Neural cell (in vitro differentiated cells): ENCODE measurements around the gene LEF1. TPM values are rescaled to one million over a fixed set of nuclear protein-coding genes. Genes with fewer than 3 reads are reported as not detected.

Experiments used
- H2AFZ ChIP-seq: fragments of 200-600, 300-800 bp; sonication (generic), shearing (Covaris generic); 2 replicates; pipeline ENCODE4 v1.6.0; 2014; ENCODE audit warnings: low read depth, mild to moderate bottlenecking, antibody characterized with exemption, low read length, moderate library complexity
- H3F3A ChIP-seq: fragments of 200-600 bp; shearing (Covaris generic); 2 replicates; pipeline ENCODE4 v1.6.1; 2016; ENCODE audit warnings: mild to moderate bottlenecking, moderate library complexity, mixed read lengths, antibody characterized with exemption, low read length; ENCODE audit not compliant: insufficient read depth, poor library complexity, severe bottlenecking
- H3K27ac ChIP-seq: fragments of 200-600, 300-800 bp; sonication (generic), shearing (Covaris generic); 2 replicates; pipeline ENCODE4 v1.5.1; 2014; ENCODE audit warnings: mild to moderate bottlenecking, low read length, moderate library complexity
- H3K27me3 ChIP-seq: fragments of 300-800, 200-600 bp; sonication (generic), shearing (Covaris generic); 2 replicates; pipeline ENCODE4 v1.6.0; 2014; ENCODE audit warnings: mild to moderate bottlenecking, low read depth, low read length, moderate library complexity; ENCODE audit not compliant: insufficient read depth
- H3K36me3 ChIP-seq: fragments of 300-800, 200-600 bp; sonication (generic), shearing (Covaris generic); 2 replicates; pipeline ENCODE4 v1.5.1; 2014; ENCODE audit warnings: mild to moderate bottlenecking, antibody characterized with exemption, low read length, moderate library complexity; ENCODE audit not compliant: insufficient read depth
- H3K4me2 ChIP-seq: fragments of 300-800, 200-600 bp; sonication (generic), shearing (Covaris generic); 2 replicates; pipeline ENCODE4 v1.6.0; 2014; ENCODE audit warnings: mild to moderate bottlenecking, low read length
- H3K4me3 ChIP-seq: fragments of 300-800, 200-600 bp; sonication (generic), shearing (Covaris generic); 2 replicates; pipeline ENCODE4 v1.5.1; 2014; ENCODE audit warnings: mild to moderate bottlenecking, low read length, moderate library complexity
- H3K79me2 ChIP-seq: fragments of 200-600 bp; shearing (Covaris generic); replicated peaks from 2 replicates; pipeline ENCODE4 v1.6.0; 2014; ENCODE audit warnings: mild to moderate bottlenecking, low read length, moderate library complexity; ENCODE audit not compliant: insufficient read depth
- H3K9ac ChIP-seq: fragments of 300-800, 200-600 bp; sonication (generic), shearing (Covaris generic); 2 replicates; pipeline ENCODE4 v1.6.1; 2016; ENCODE audit warnings: mild to moderate bottlenecking, low read length, mixed read lengths
- H3K9me2 ChIP-seq: fragments of 200-600 bp; shearing (Covaris generic); 2 replicates; pipeline ENCODE4 v1.6.1; 2016; ENCODE audit warnings: mild to moderate bottlenecking, low read length, mixed read lengths; ENCODE audit not compliant: insufficient read depth
- H3K9me3 ChIP-seq: fragments of 200-600, 300-800 bp; sonication (generic), shearing (Covaris generic); 2 replicates; pipeline ENCODE4 v1.6.1; 2016; ENCODE audit warnings: mild to moderate bottlenecking, mixed run types, low read length, moderate library complexity, mixed read lengths
- H4K20me1 ChIP-seq: fragments of 200-600 bp; shearing (Covaris generic); 2 replicates; pipeline ENCODE4 v1.6.1; 2016; ENCODE audit warnings: mild to moderate bottlenecking, mixed run types; ENCODE audit not compliant: insufficient read depth
- CTCF ChIP-seq: fragments of 450-650 bp; IDR thresholded peaks from 2 replicates; pipeline ENCODE4 v1.5.1; 2014; ENCODE audit warnings: antibody characterized with exemption, mild to moderate bottlenecking, moderate library complexity; ENCODE audit not compliant: poor library complexity, severe bottlenecking
- EP300 ChIP-seq: fragments of 450-650 bp; conservative IDR thresholded peaks from 2 replicates; pipeline ENCODE4 v1.6.1; 2014; ENCODE audit warnings: antibody characterized with exemption, mild to moderate bottlenecking, moderate library complexity; ENCODE audit not compliant: poor library complexity, severe bottlenecking
- EZH2 ChIP-seq: fragments of 200-600, 300-800 bp; shearing (Covaris generic), sonication (generic); IDR thresholded peaks from 2 replicates; pipeline ENCODE4 v1.6.1; 2014; ENCODE audit warnings: antibody characterized with exemption, low read length, borderline replicate concordance, mild to moderate bottlenecking; ENCODE audit not compliant: insufficient read depth, poor library complexity, severe bottlenecking
- MXI1 ChIP-seq: fragments of 450-650 bp; conservative IDR thresholded peaks from 2 replicates; pipeline ENCODE4 v1.6.1; 2014; ENCODE audit warnings: antibody characterized with exemption, mild to moderate bottlenecking; ENCODE audit not compliant: poor library complexity, severe bottlenecking
- POLR2AphosphoS5 ChIP-seq: IDR thresholded peaks from 2 replicates; pipeline ENCODE4 v1.6.1; 2012
- RAD21 ChIP-seq: fragments of 450-650 bp; conservative IDR thresholded peaks from 2 replicates; pipeline ENCODE4 v1.6.1; 2014; ENCODE audit warnings: antibody characterized with exemption, mild to moderate bottlenecking, moderate library complexity
- REST ChIP-seq: IDR thresholded peaks from 2 replicates; pipeline ENCODE4 v1.6.1; 2012; ENCODE audit warnings: borderline replicate concordance
- SMC3 ChIP-seq: fragments of 450-650 bp; conservative IDR thresholded peaks from 2 replicates; pipeline ENCODE4 v1.6.1; 2014; ENCODE audit warnings: antibody characterized with exemption, mild to moderate bottlenecking, moderate library complexity; ENCODE audit not compliant: poor library complexity
- TAF1 ChIP-seq: IDR thresholded peaks from 2 replicates; pipeline ENCODE4 v1.6.1; 2012; ENCODE audit warnings: low read depth
- polyA minus RNA-seq: library from RNA; depleted of rRNA, polyadenylated mRNA; stranded (reverse); fragments of >200 nt; gene quantifications from 2 replicates; pipeline ENCODE4 v1.2.3, GENCODE V29; 2014
- polyA plus RNA-seq: library from polyadenylated mRNA; depleted of rRNA; stranded (reverse); fragments of >200 nt; gene quantifications from 2 replicates; pipeline ENCODE4 v1.2.3, GENCODE V29; 2014

The LEF1 gene
- polyA plus RNA-seq = 0.60 and 0.78 TPM in 2 replicates
- polyA minus RNA-seq = 1.3 and 1.7 TPM in 2 replicates

GRCh38 chr4:108168671-108169523 lies at the start of gene LEF1:
LEF1 (minus strand) TSS chr4:108168932; CDS start chr4:108167767, 1,165 bp downstream.
- no peak within 1 kb of the TSS for H3K27ac ChIP-seq
- H3K9me3 ChIP-seq = no peaks in the 10 kb centered on the region
- no peak within 1 kb of the TSS for H2AFZ ChIP-seq
- H3K4me3 ChIP-seq = peak within 1 kb of the TSS; percentile 73
- peak; percentile 64 for TF ChIP-seq EZH2
- TF ChIP-seq EP300 = no peak
- H4K20me1 ChIP-seq = no peaks in the 10 kb centered on the region
- peaks cover 3% of the 10 kb centered on the region for H3F3A ChIP-seq
- no peak within 1 kb of the TSS for H3K9ac ChIP-seq
- peaks cover 98% of the 10 kb centered on the region for H3K27me3 ChIP-seq
- no peaks in the 10 kb centered on the region for H3K9me2 ChIP-seq
- H3K36me3 ChIP-seq = no peaks in the 10 kb centered on the region
- peak within 1 kb of the TSS; percentile 42 for H3K4me2 ChIP-seq
- no peaks in the 10 kb centered on the region for H3K79me2 ChIP-seq

DNA sequence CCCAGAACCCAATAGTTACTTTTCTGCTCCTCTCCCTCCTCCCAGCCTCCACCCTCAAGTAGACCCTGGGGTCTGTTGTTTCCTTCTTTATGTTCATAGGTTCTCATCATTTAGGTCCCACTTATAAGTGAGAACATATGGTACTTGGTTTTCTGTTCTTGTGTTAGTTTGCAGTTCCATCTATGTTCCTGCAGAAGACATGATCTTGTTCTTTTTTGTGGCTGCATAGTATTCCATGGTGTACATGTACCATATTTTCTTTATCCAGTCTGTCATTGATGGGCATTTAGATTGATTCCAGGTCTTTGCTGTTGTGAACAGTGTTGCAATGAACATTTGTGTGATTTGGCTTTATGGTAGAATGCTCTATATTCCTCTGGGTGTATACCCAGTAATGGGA lies 47.8 kb upstream of the LEF1 start:
- H3K27ac ChIP-seq = no peak overlapping the region
- no peak overlapping the region for H2AFZ ChIP-seq
- no peaks in the 10 kb centered on the region for H3K27me3 ChIP-seq
- no peaks in the 10 kb centered on the region for H3K36me3 ChIP-seq
- no peaks in the 10 kb centered on the region for H3F3A ChIP-seq
- H3K9me2 ChIP-seq = no peaks in the 10 kb centered on the region
- H3K4me3 ChIP-seq = no peak overlapping the region
- H3K9me3 ChIP-seq = no peaks in the 10 kb centered on the region
- H3K9ac ChIP-seq = no peak overlapping the region
- no peaks in the 10 kb centered on the region for H4K20me1 ChIP-seq
- no peak overlapping the region for H3K4me2 ChIP-seq
- TF ChIP-seq POLR2AphosphoS5 (no peak), RAD21 (no peak), REST (no peak), CTCF (no peak), EP300 (no peak), TAF1 (no peak), SMC3 (no peak), MXI1 (no peak), EZH2 (no peak)
- H3K79me2 ChIP-seq = no peaks in the 10 kb centered on the region
